ENCODE data around the gene LOX. TPM values are rescaled to one million over a fixed set of nuclear protein-coding genes. Genes with fewer than 3 reads are reported as not detected.

The LOX gene
- polyA plus RNA-seq, 2 donors, result 0.71 to 1.2 TPM

- Histone ChIP-seq H3K27ac (ENCODE audit: low read depth in 2 of 2, low read length in 1 of 2) (no peak overlapping the region), H3K4me1 (ENCODE audit: control insufficient read depth in 2 of 2, insufficient read depth in 2 of 2, low read length in 1 of 2) (no peaks in the 10 kb centered on the region), H3K27me3 (ENCODE audit: control insufficient read depth in 1 of 2, insufficient read depth in 2 of 2, low read length in 2 of 2) (no peaks in the 10 kb centered on the region), H3K4me3 (ENCODE audit: low read depth in 1 of 2, low read length in 2 of 2) (no peak overlapping the region), H3K36me3 (ENCODE audit: control insufficient read depth in 2 of 2, insufficient read depth in 2 of 2, low read length in 1 of 2) (no peaks in the 10 kb centered on the region), H3K9me3 (ENCODE audit: control insufficient read depth in 2 of 2, insufficient read depth in 1 of 2, low read depth in 1 of 2, low read length in 1 of 2) (no peaks in the 10 kb centered on the region)
- 62 to 72% methylated on average over 1 of the region's 1 CpG for WGBS, 2 donors
Observed at GRCh38 chr5:122118356-122118948, 40.4 kb upstream of the LOX start.

- H3K4me1 ChIP-seq (ENCODE audit: control insufficient read depth in 2 of 2, insufficient read depth in 2 of 2, low read length in 1 of 2), result peaks cover 2 to 6% of the 10 kb centered on the region in 2 donors
- WGBS, 2 donors, result 39 to 61% methylated on average over 2 of the region's 2 CpGs
Observed at GRCh38 chr5:122114501-122114900, 36.4 kb upstream of the LOX start.

GRCh38 chr5:122112733-122113558 lies 34.9 kb upstream of the LOX start:
- no peaks in the 10 kb centered on the region for H3K9me3 ChIP-seq (ENCODE audit: control insufficient read depth in 2 of 2, insufficient read depth in 1 of 2, low read depth in 1 of 2, low read length in 1 of 2)
- H3K4me3 ChIP-seq (ENCODE audit: low read depth in 1 of 2, low read length in 2 of 2), result no peak overlapping the region
- H3K4me1 ChIP-seq (ENCODE audit: control insufficient read depth in 2 of 2, insufficient read depth in 2 of 2, low read length in 1 of 2), result peaks cover 2 to 6% of the 10 kb centered on the region in 2 donors
- 74 to 85% methylated on average over 5 to 6 of the region's 6 CpGs for WGBS, 2 donors
- no peak overlapping the region for H3K27ac ChIP-seq (ENCODE audit: low read depth in 2 of 2, low read length in 1 of 2)
- H3K27me3 ChIP-seq (ENCODE audit: control insufficient read depth in 1 of 2, insufficient read depth in 2 of 2, low read length in 2 of 2), result no peaks in the 10 kb centered on the region
- H3K36me3 ChIP-seq (ENCODE audit: control insufficient read depth in 2 of 2, insufficient read depth in 2 of 2, low read length in 1 of 2), result no peaks in the 10 kb centered on the region

More at GRCh38 chr5:122114501-122114900, 36.4 kb upstream of the LOX start:
- Histone ChIP-seq H3K27ac (ENCODE audit: low read depth in 2 of 2, low read length in 1 of 2) (no peak overlapping the region), H3K9me3 (ENCODE audit: control insufficient read depth in 2 of 2, insufficient read depth in 1 of 2, low read depth in 1 of 2, low read length in 1 of 2) (no peaks in the 10 kb centered on the region), H3K4me3 (ENCODE audit: low read depth in 1 of 2, low read length in 2 of 2) (no peak overlapping the region), H3K36me3 (ENCODE audit: control insufficient read depth in 2 of 2, insufficient read depth in 2 of 2, low read length in 1 of 2) (no peaks in the 10 kb centered on the region), H3K27me3 (ENCODE audit: control insufficient read depth in 1 of 2, insufficient read depth in 2 of 2, low read length in 2 of 2) (no peaks in the 10 kb centered on the region)

- H3K27ac ChIP-seq (ENCODE audit: low read depth in 2 of 2, low read length in 1 of 2), result no peak overlapping the region
Observed at GRCh38 chr5:122112063-122112462, 34.0 kb upstream of the LOX start.

GRCh38 chr5:122111460-122111859 lies 33.4 kb upstream of the LOX start:
- no peak overlapping the region for H3K27ac ChIP-seq (ENCODE audit: low read depth in 2 of 2, low read length in 1 of 2)

More at GRCh38 chr5:122112063-122112462, 34.0 kb upstream of the LOX start:
- 50 to 52% methylated on average over 3 of the region's 3 CpGs for WGBS, 2 donors
- peaks cover 2 to 6% of the 10 kb centered on the region in 2 donors for H3K4me1 ChIP-seq (ENCODE audit: control insufficient read depth in 2 of 2, insufficient read depth in 2 of 2, low read length in 1 of 2)
- H3K36me3 ChIP-seq (ENCODE audit: control insufficient read depth in 2 of 2, insufficient read depth in 2 of 2, low read length in 1 of 2), result no peaks in the 10 kb centered on the region
- H3K4me3 ChIP-seq (ENCODE audit: low read depth in 1 of 2, low read length in 2 of 2), result no peak overlapping the region
- no peaks in the 10 kb centered on the region for H3K27me3 ChIP-seq (ENCODE audit: control insufficient read depth in 1 of 2, insufficient read depth in 2 of 2, low read length in 2 of 2)
- H3K9me3 ChIP-seq (ENCODE audit: control insufficient read depth in 2 of 2, insufficient read depth in 1 of 2, low read depth in 1 of 2, low read length in 1 of 2), result no peaks in the 10 kb centered on the region

GRCh38 chr5:122110987-122111386 lies 32.9 kb upstream of the LOX start:
- H3K27me3 ChIP-seq (ENCODE audit: control insufficient read depth in 1 of 2, insufficient read depth in 2 of 2, low read length in 2 of 2), result no peaks in the 10 kb centered on the region
- H3K36me3 ChIP-seq (ENCODE audit: control insufficient read depth in 2 of 2, insufficient read depth in 2 of 2, low read length in 1 of 2), result no peaks in the 10 kb centered on the region
- 34 to 37% methylated on average over 3 of the region's 3 CpGs for WGBS, 2 donors
- H3K4me1 ChIP-seq (ENCODE audit: control insufficient read depth in 2 of 2, insufficient read depth in 2 of 2, low read length in 1 of 2), result peaks cover 2 to 6% of the 10 kb centered on the region in 2 donors
- H3K4me3 ChIP-seq (ENCODE audit: low read depth in 1 of 2, low read length in 2 of 2), result no peak overlapping the region
- H3K27ac ChIP-seq (ENCODE audit: low read depth in 2 of 2, low read length in 1 of 2), result no peak overlapping the region
- H3K9me3 ChIP-seq (ENCODE audit: control insufficient read depth in 2 of 2, insufficient read depth in 1 of 2, low read depth in 1 of 2, low read length in 1 of 2), result no peaks in the 10 kb centered on the region

More at GRCh38 chr5:122111460-122111859, 33.4 kb upstream of the LOX start:
- peaks cover 2 to 6% of the 10 kb centered on the region in 2 donors for H3K4me1 ChIP-seq (ENCODE audit: control insufficient read depth in 2 of 2, insufficient read depth in 2 of 2, low read length in 1 of 2)
- no peaks in the 10 kb centered on the region for H3K36me3 ChIP-seq (ENCODE audit: control insufficient read depth in 2 of 2, insufficient read depth in 2 of 2, low read length in 1 of 2)
- H3K9me3 ChIP-seq (ENCODE audit: control insufficient read depth in 2 of 2, insufficient read depth in 1 of 2, low read depth in 1 of 2, low read length in 1 of 2), result no peaks in the 10 kb centered on the region
- H3K27me3 ChIP-seq (ENCODE audit: control insufficient read depth in 1 of 2, insufficient read depth in 2 of 2, low read length in 2 of 2), result no peaks in the 10 kb centered on the region
- WGBS, 2 donors, result 71 to 78% methylated on average over 5 of the region's 5 CpGs
- no peak overlapping the region for H3K4me3 ChIP-seq (ENCODE audit: low read depth in 1 of 2, low read length in 2 of 2)

GRCh38 chr5:122107016-122107415 lies 29.0 kb upstream of the LOX start:
- Histone ChIP-seq H3K4me1 (ENCODE audit: control insufficient read depth in 2 of 2, insufficient read depth in 2 of 2, low read length in 1 of 2) (peaks cover 0 to 4% of the 10 kb centered on the region in 2 donors), H3K27me3 (ENCODE audit: control insufficient read depth in 1 of 2, insufficient read depth in 2 of 2, low read length in 2 of 2) (no peaks in the 10 kb centered on the region), H3K36me3 (ENCODE audit: control insufficient read depth in 2 of 2, insufficient read depth in 2 of 2, low read length in 1 of 2) (no peaks in the 10 kb centered on the region), H3K27ac (ENCODE audit: low read depth in 2 of 2, low read length in 1 of 2) (no peak overlapping the region), H3K4me3 (ENCODE audit: low read depth in 1 of 2, low read length in 2 of 2) (no peak overlapping the region), H3K9me3 (ENCODE audit: control insufficient read depth in 2 of 2, insufficient read depth in 1 of 2, low read depth in 1 of 2, low read length in 1 of 2) (no peaks in the 10 kb centered on the region)
- 91 to 92% methylated on average over 4 of the region's 4 CpGs for WGBS, 2 donors

GRCh38 chr5:122105909-122106308 lies 27.9 kb upstream of the LOX start:
- Histone ChIP-seq H3K36me3 (ENCODE audit: control insufficient read depth in 2 of 2, insufficient read depth in 2 of 2, low read length in 1 of 2) (no peaks in the 10 kb centered on the region), H3K27ac (ENCODE audit: low read depth in 2 of 2, low read length in 1 of 2) (no peak overlapping the region), H3K27me3 (ENCODE audit: control insufficient read depth in 1 of 2, insufficient read depth in 2 of 2, low read length in 2 of 2) (no peaks in the 10 kb centered on the region), H3K9me3 (ENCODE audit: control insufficient read depth in 2 of 2, insufficient read depth in 1 of 2, low read depth in 1 of 2, low read length in 1 of 2) (no peaks in the 10 kb centered on the region), H3K4me3 (ENCODE audit: low read depth in 1 of 2, low read length in 2 of 2) (no peak overlapping the region), H3K4me1 (ENCODE audit: control insufficient read depth in 2 of 2, insufficient read depth in 2 of 2, low read length in 1 of 2) (no peaks in the 10 kb centered on the region)
- WGBS, 2 donors, result 85 to 94% methylated on average over 2 of the region's 2 CpGs

- Histone ChIP-seq H3K4me1 (ENCODE audit: control insufficient read depth in 2 of 2, insufficient read depth in 2 of 2, low read length in 1 of 2) (no peaks in the 10 kb centered on the region), H3K9me3 (ENCODE audit: control insufficient read depth in 2 of 2, insufficient read depth in 1 of 2, low read depth in 1 of 2, low read length in 1 of 2) (no peaks in the 10 kb centered on the region), H3K36me3 (ENCODE audit: control insufficient read depth in 2 of 2, insufficient read depth in 2 of 2, low read length in 1 of 2) (no peaks in the 10 kb centered on the region), H3K27me3 (ENCODE audit: control insufficient read depth in 1 of 2, insufficient read depth in 2 of 2, low read length in 2 of 2) (no peaks in the 10 kb centered on the region), H3K4me3 (ENCODE audit: low read depth in 1 of 2, low read length in 2 of 2) (no peak overlapping the region), H3K27ac (ENCODE audit: low read depth in 2 of 2, low read length in 1 of 2) (no peak overlapping the region)
- 68 to 88% methylated on average over 1 of the region's 1 CpG for WGBS, 2 donors
Observed at GRCh38 chr5:122102825-122103224, 24.8 kb upstream of the LOX start.
